K562 (cell line): ENCODE data around the gene ZAP70. TPM values are rescaled to one million over a fixed set of nuclear protein-coding genes. Genes with fewer than 3 reads are reported as not detected.

Source experiments
- ATAC-seq: fragments of 200-7000 bp; cut with Tn5 transposase; 3 replicates; pipeline ENCODE4 v1.9.1; 2020; ENCODE audit warnings: moderate library complexity
- BruUV-seq: library from RNA; stranded (reverse); fragments of 400-500 nt; replicated peaks from 2 replicates; lab custom pipeline; 2021; lab: Mats Ljungman, UMichigan
- CTCF ChIA-PET: fragments of 300-600 bp; formaldehyde crosslinking; extraction: SDS; loops from one replicate; lab custom pipeline; 2021; ENCODE audit warnings: low intra/inter-chr PET ratio; lab: Yijun Ruan, JAX
- POLR2A ChIA-PET: fragments of 300-600, 350-650 bp; sonication (Branson Sonifier 250); formaldehyde crosslinking; extraction: SDS; loops from one replicate; lab custom pipeline; 2021; ENCODE audit warnings: antibody characterized with exemption, inconsistent platforms; lab: Yijun Ruan, JAX
- DNase-seq, 4 experiments: peaks; one replicate each; pipeline versions ENCODE4 v3.0.0 to v3.0.0-alpha.2; 2011 to 2018; ENCODE audit warnings: low spot score in 3 of 4, mixed read lengths in 3 of 4; ENCODE audit errors: extremely low read depth in 1 of 4
- FAIRE-seq: peaks from 2 replicates; lab custom pipeline; 2011; peaks lifted over from hg19 to GRCh38; lab: Jason Lieb, UNC
- H2AFZ ChIP-seq: 2 replicates; pipeline ENCODE4 v1.6.0; 2011; ENCODE audit warnings: low read depth, low read length, control low read depth, inconsistent platforms
- H3K27ac ChIP-seq: fragments of 200-600 bp; 3 replicates; pipeline ENCODE4 v1.8.0; 2011; ENCODE audit warnings: low read depth, mild to moderate bottlenecking, control low read depth, inconsistent platforms, low read length, moderate library complexity, mixed read lengths; ENCODE audit errors: extremely low read depth
- H3K27me3 ChIP-seq, 2 experiments: fragments of 300-600 bp in 1 of 2; 2 replicates in 1 of 2; 3 replicates in 1 of 2; pipeline versions ENCODE4 v1.6.0 to v1.8.0; 2011; ENCODE audit warnings: inconsistent platforms in 2 of 2, low read length in 2 of 2, mild to moderate bottlenecking in 1 of 2, mixed read lengths in 1 of 2, moderate library complexity in 1 of 2; ENCODE audit not compliant: control insufficient read depth in 2 of 2, insufficient read depth in 2 of 2
- H3K36me3 ChIP-seq: fragments of 300-600 bp; 3 replicates; pipeline ENCODE4 v1.8.0; 2011; ENCODE audit warnings: mild to moderate bottlenecking, low read length, inconsistent platforms; ENCODE audit not compliant: control insufficient read depth, insufficient read depth
- H3K4me1 ChIP-seq, 2 experiments: fragments of 200-600 bp in 1 of 2; replicated peaks in 1 of 2; 2 replicates in 1 of 2; 3 replicates in 1 of 2; pipeline versions ENCODE4 v1.5.1 to v1.8.0; 2011; ENCODE audit warnings: inconsistent platforms in 2 of 2, low read length in 2 of 2, mild to moderate bottlenecking in 1 of 2, mixed read lengths in 1 of 2, moderate library complexity in 1 of 2; ENCODE audit not compliant: control insufficient read depth in 2 of 2, insufficient read depth in 2 of 2
- H3K4me2 ChIP-seq: 2 replicates; pipeline ENCODE4 v1.6.1; 2011; ENCODE audit warnings: low read length, control low read depth, inconsistent platforms, mixed read lengths; ENCODE audit not compliant: insufficient read depth
- H3K4me3 ChIP-seq: fragments of 200-600 bp; sonication (generic), shearing (Covaris generic); 2 replicates; pipeline ENCODE4 v1.5.1; 2016; ENCODE audit warnings: control low read depth, inconsistent platforms
- H3K79me2 ChIP-seq: fragments of 200-600 bp; 3 replicates; pipeline ENCODE4 v1.8.0; 2011; ENCODE audit warnings: low read length, inconsistent platforms; ENCODE audit not compliant: control insufficient read depth, insufficient read depth
- H3K9ac ChIP-seq, 2 experiments: 2 replicates each; pipeline versions ENCODE4 v1.6.0 to v1.6.1; 2011; ENCODE audit warnings: low read depth in 2 of 2, low read length in 2 of 2, control low read depth in 1 of 2, inconsistent platforms in 1 of 2, mild to moderate bottlenecking in 1 of 2, mixed read lengths in 1 of 2; ENCODE audit not compliant: insufficient read depth in 1 of 2
- H3K9me1 ChIP-seq: one replicate; pipeline ENCODE4 v1.6.0; 2011; ENCODE audit warnings: inconsistent platforms, mild to moderate bottlenecking, low read length, moderate library complexity; ENCODE audit not compliant: control insufficient read depth, insufficient read depth
- H3K9me3 ChIP-seq: replicated peaks from 2 replicates; pipeline ENCODE4 v1.5.1; 2011; ENCODE audit warnings: low read depth, low read length, inconsistent platforms; ENCODE audit not compliant: control insufficient read depth, insufficient read depth
- H4K20me1 ChIP-seq: replicated peaks from 2 replicates; pipeline ENCODE4 v1.6.1; 2011; ENCODE audit warnings: low read length, inconsistent platforms, mixed read lengths; ENCODE audit not compliant: control insufficient read depth, insufficient read depth
- CAMTA2 ChIP-seq: fragments of 250-450 bp; sonication (Bioruptor Pico); conservative IDR thresholded peaks from 2 replicates; pipeline ENCODE4 v1.5.1; 2022
- CBFA2T2 ChIP-seq: fragments of 450-650 bp; conservative IDR thresholded peaks from 2 replicates; pipeline ENCODE4 v1.6.1; 2017; ENCODE audit warnings: mild to moderate bottlenecking
- EHMT2 ChIP-seq: fragments of 450-650 bp; IDR thresholded peaks from 2 replicates; pipeline ENCODE4 v1.6.1; 2018; ENCODE audit warnings: antibody characterized with exemption
- KDM2B ChIP-seq: fragments of 250-450 bp; sonication (Bioruptor Pico); IDR thresholded peaks from 2 replicates; pipeline ENCODE4 v1.8.0; 2021; ENCODE audit warnings: mild to moderate bottlenecking, moderate library complexity
- MEF2A ChIP-seq: IDR thresholded peaks from 2 replicates; pipeline ENCODE4 v1.6.1; 2011; ENCODE audit warnings: low read depth, mild to moderate bottlenecking, low read length, moderate library complexity; ENCODE audit not compliant: control insufficient read depth
- NFRKB ChIP-seq: fragments of 450-650 bp; IDR thresholded peaks from 2 replicates; pipeline ENCODE4 v1.6.1; 2016; ENCODE audit warnings: low read depth
- RBM39 ChIP-seq: fragments of 200-400 bp; formaldehyde crosslinking; optimal IDR thresholded peaks from 2 replicates; pipeline ENCODE3; 2018; ENCODE audit warnings: low read depth, low read length
- RFX5 ChIP-seq: IDR thresholded peaks from 2 replicates; pipeline ENCODE4 v1.6.1; 2011; ENCODE audit warnings: low read depth, mild to moderate bottlenecking, improper control_type of control experiment, low read length
- ZNF143 ChIP-seq: sonication (generic); formaldehyde crosslinking; IDR thresholded peaks from 2 replicates; pipeline ENCODE4 v1.9.0; 2022; ENCODE audit warnings: mild to moderate bottlenecking, missing genetic modification reagents
- ZNF253 ChIP-seq: fragments of 250-450 bp; sonication (Bioruptor Pico); conservative IDR thresholded peaks from 2 replicates; pipeline ENCODE4 v1.6.1; 2021; ENCODE audit warnings: mild to moderate bottlenecking
- WGBS: fragments of 100-300 bp; shearing (Covaris generic); methylation state at CpG from one replicate; pipeline ENCODE4 v1.1.6; 2016; ENCODE audit warnings: low coverage, mixed read lengths; ENCODE audit not compliant: insufficient coverage; ENCODE audit errors: missing lambda C conversion rate; 5-methylcytosine and 5-hydroxymethylcytosine counted together
- in situ Hi-C: fragments of 300-500 bp; cut with MboI; formaldehyde crosslinking; loops from 4 replicates; pipeline ENCODE4 v1.15.0; 2018; ENCODE audit warnings: inconsistent platforms, mixed read lengths
- intact Hi-C: fragments of 100-400 bp; cut with micrococcal nuclease; formaldehyde crosslinking; loops from 2 replicates; pipeline ENCODE4 v1.14.2; 2022
- polyA plus RNA-seq, 8 experiments: library from polyadenylated mRNA; depleted of rRNA in 4 of 8; stranded (reverse) in 5 of 8; unstranded in 3 of 8; fragments of >200 nt; fragmentation: Nextera tagmentation in 2 of 8; fragmentation: Illumina TruSeq in 1 of 8; extraction: Ambion mirVana in 2 of 8; extraction: Trizol in 1 of 8; gene quantifications; 2 replicates each; pipeline versions ENCODE4 v1.2.1 to v1.2.3, GENCODE V29; 2011 to 2014; ENCODE audit warnings: inconsistent platforms in 1 of 8, missing spikeins in 1 of 8
- total RNA-seq, 7 experiments: library from RNA; depleted of rRNA in 6 of 7; stranded (reverse); fragments of >200 nt in 6 of 7; fragmentation: Illumina TruSeq in 2 of 7; extraction: Trizol in 2 of 7; gene quantifications; 2 replicates each; pipeline versions ENCODE4 v1.2.1 to v1.2.3, GENCODE V29; 2011 to 2021; ENCODE audit warnings: low replicate concordance in 1 of 7
- TF ChIP-seq, protein P1 (sequence below): fragments of 250-450 bp; sonication (Bioruptor Pico); IDR thresholded peaks from 2 replicates; pipeline ENCODE4 v1.6.1; 2021; ENCODE audit warnings: mild to moderate bottlenecking
- TF ChIP-seq, protein P2 (sequence below): IDR thresholded peaks from 2 replicates; pipeline ENCODE4 v1.6.1; 2016; ENCODE audit warnings: missing genetic modification characterization, missing compliant biosample characterization
- TF ChIP-seq, protein P3 (sequence below): fragments of 450-650 bp; IDR thresholded peaks from 2 replicates; pipeline ENCODE4 v1.6.1; 2016; ENCODE audit warnings: low read depth, mild to moderate bottlenecking, moderate library complexity
- TF ChIP-seq, protein P4 (sequence below): fragments of 250-450 bp; sonication (Bioruptor Pico); IDR thresholded peaks from 2 replicates; pipeline ENCODE4 v1.5.0; 2022; ENCODE audit warnings: mild to moderate bottlenecking
- TF ChIP-seq, protein P5 (sequence below): fragments of 250-450 bp; sonication (Bioruptor Pico); IDR thresholded peaks from 2 replicates; pipeline ENCODE4 v1.5.0; 2021; ENCODE audit warnings: mild to moderate bottlenecking, borderline replicate concordance

ZAP70 gene
- total and polyA plus RNA-seq, 9 of the 15 experiments (the other 6 are each of a cell fraction or from before 2014, with no cell fraction given) = 0.06 to 0.80 (median 0.21) TPM; not detected in 1

DNA sequence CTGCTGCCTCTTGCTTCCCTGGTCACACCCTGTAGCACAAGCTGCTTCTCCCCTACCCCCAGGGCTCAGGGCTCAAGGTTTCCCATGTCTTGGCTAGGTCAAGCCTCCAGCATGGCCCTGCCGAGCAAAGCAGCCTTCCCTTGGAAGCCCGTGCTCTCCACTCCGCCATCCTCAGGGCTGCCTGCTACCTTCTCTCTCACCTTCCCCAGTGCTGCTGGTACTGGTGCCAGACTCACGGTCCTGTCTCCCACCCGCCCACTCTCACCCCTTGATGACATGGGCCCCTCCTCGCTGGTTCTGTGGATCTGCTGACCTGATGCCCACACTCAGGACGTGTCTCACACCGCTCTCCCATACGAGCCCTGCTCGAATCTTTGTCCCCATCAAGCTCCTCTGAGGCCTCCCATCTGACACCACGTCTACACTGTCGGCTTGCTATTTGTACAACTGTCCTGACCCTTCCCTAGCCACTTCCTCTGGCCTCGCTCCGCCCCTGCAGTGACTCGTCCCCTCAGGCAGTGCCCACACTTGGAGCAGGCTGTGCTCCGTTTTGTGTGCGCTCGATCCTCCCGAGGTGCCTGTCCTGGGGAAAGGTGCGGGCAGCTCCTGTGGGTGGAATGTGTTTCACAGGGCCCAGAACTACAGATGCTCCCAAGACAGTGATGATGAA is 49.9 kb downstream of the ZAP70 start:
- 82% methylated on average over 18 of the region's 20 CpGs for WGBS
- Histone ChIP-seq H3K36me3 (peaks cover 62% of the 10 kb centered on the region; the same call in 2 of the 3 replicates), H4K20me1 (no peaks in the 10 kb centered on the region), H3K4me2 (no peak overlapping the region), H3K79me2 (no peaks in the 10 kb centered on the region), H3K4me3 (no peak overlapping the region), H3K9me3 (no peaks in the 10 kb centered on the region), H3K4me1 (peaks cover 0 to 4% of the 10 kb centered on the region in 2 experiments; a peak in 1 of 5 replicates), H3K9me1 (no peaks in the 10 kb centered on the region), H3K9ac (no peak overlapping the region), H2AFZ (no peak overlapping the region), H3K27me3 (no peaks in the 10 kb centered on the region), H3K27ac (no peak overlapping the region)
- intact Hi-C loops = no loop called here
- ChIA-PET POLR2A (interaction anchor here (1.0 to 1.5 kb wide), 2 partner anchors 11 to 12 kb away, joined by 4 read pairs; no protein-coding TSS in a partner anchor), CTCF (no interaction called here)
- BruUV-seq = no TSS peak
- ATAC-seq (no peak; the same call in 2 of the 3 replicates), DNase-seq (no peak), FAIRE-seq (no peak)
- in situ Hi-C loops = no loop called here
- TF ChIP-seq CAMTA2 (no peak), MEF2A (no peak), RBM39 (no peak), KDM2B (CRISPR knock-in tag) (no peak), CBFA2T2 (no peak), EHMT2 (no peak), ZNF143 (CRISPR knock-in tag) (no peak), ZNF253 (CRISPR knock-in tag) (no peak), RFX5 (no peak), NFRKB (no peak)
- TF ChIP-seq, protein P1, sequence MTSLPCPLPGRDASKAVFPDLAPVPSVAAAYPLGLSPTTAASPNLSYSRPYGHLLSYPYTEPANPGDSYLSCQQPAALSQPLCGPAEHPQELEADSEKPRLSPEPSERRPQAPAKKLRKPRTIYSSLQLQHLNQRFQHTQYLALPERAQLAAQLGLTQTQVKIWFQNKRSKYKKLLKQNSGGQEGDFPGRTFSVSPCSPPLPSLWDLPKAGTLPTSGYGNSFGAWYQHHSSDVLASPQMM (CRISPR knock-in tag) = no peak
- TF ChIP-seq, protein P2, sequence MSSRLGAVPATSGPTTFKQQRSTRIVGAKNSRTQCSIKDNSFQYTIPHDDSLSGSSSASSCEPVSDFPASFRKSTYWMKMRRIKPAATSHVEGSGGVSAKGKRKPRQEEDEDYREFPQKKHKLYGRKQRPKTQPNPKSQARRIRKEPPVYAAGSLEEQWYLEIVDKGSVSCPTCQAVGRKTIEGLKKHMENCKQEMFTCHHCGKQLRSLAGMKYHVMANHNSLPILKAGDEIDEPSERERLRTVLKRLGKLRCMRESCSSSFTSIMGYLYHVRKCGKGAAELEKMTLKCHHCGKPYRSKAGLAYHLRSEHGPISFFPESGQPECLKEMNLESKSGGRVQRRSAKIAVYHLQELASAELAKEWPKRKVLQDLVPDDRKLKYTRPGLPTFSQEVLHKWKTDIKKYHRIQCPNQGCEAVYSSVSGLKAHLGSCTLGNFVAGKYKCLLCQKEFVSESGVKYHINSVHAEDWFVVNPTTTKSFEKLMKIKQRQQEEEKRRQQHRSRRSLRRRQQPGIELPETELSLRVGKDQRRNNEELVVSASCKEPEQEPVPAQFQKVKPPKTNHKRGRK = no peak
- TF ChIP-seq, protein P3, sequence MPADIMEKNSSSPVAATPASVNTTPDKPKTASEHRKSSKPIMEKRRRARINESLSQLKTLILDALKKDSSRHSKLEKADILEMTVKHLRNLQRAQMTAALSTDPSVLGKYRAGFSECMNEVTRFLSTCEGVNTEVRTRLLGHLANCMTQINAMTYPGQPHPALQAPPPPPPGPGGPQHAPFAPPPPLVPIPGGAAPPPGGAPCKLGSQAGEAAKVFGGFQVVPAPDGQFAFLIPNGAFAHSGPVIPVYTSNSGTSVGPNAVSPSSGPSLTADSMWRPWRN = no peak
- TF ChIP-seq, protein P4, sequence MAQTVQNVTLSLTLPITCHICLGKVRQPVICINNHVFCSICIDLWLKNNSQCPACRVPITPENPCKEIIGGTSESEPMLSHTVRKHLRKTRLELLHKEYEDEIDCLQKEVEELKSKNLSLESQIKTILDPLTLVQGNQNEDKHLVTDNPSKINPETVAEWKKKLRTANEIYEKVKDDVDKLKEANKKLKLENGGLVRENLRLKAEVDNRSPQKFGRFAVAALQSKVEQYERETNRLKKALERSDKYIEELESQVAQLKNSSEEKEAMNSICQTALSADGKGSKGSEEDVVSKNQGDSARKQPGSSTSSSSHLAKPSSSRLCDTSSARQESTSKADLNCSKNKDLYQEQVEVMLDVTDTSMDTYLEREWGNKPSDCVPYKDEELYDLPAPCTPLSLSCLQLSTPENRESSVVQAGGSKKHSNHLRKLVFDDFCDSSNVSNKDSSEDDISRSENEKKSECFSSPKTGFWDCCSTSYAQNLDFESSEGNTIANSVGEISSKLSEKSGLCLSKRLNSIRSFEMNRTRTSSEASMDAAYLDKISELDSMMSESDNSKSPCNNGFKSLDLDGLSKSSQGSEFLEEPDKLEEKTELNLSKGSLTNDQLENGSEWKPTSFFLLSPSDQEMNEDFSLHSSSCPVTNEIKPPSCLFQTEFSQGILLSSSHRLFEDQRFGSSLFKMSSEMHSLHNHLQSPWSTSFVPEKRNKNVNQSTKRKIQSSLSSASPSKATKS = no peak
- TF ChIP-seq, protein P5, sequence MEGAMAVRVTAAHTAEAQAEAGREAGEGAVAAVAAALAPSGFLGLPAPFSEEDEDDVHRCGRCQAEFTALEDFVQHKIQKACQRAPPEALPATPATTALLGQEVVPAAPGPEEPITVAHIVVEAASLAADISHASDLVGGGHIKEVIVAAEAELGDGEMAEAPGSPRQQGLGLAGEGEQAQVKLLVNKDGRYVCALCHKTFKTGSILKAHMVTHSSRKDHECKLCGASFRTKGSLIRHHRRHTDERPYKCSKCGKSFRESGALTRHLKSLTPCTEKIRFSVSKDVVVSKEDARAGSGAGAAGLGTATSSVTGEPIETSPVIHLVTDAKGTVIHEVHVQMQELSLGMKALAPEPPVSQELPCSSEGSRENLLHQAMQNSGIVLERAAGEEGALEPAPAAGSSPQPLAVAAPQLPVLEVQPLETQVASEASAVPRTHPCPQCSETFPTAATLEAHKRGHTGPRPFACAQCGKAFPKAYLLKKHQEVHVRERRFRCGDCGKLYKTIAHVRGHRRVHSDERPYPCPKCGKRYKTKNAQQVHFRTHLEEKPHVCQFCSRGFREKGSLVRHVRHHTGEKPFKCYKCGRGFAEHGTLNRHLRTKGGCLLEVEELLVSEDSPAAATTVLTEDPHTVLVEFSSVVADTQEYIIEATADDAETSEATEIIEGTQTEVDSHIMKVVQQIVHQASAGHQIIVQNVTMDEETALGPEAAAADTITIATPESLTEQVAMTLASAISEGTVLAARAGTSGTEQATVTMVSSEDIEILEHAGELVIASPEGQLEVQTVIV (CRISPR knock-in tag) = no peak
